Upper lobe of left lung (tissue), 4 donors: Measurements from ENCODE around the gene UST.
"Not testable (repeated sequence)": the region's sequence is repeated elsewhere in the genome, so short reads cannot be mapped to it uniquely, and the experiment has no call there.

Source experiments
- POLR2AphosphoS5 ChIP-seq, 2 donors: sonication (generic); formaldehyde crosslinking; IDR thresholded peaks; one replicate each; pipeline ENCODE4 v1.5.1; 2017; ENCODE audit warnings: antibody characterized with exemption in 2 of 2
- TF ChIP-seq, protein P1 (sequence below), 6 experiments: fragments of 450-650 bp in 4 of 6; fragments of 200-600 bp in 2 of 6; sonication (generic) in 2 of 6; IDR thresholded peaks; one replicate each; pipeline ENCODE4 v1.5.1; 2016 to 2019; ENCODE audit warnings: antibody characterized with exemption in 6 of 6

GRCh38 chr6:148849449-148849848 lies 102.6 kb downstream of the UST start:
- TF ChIP-seq, protein P1, sequence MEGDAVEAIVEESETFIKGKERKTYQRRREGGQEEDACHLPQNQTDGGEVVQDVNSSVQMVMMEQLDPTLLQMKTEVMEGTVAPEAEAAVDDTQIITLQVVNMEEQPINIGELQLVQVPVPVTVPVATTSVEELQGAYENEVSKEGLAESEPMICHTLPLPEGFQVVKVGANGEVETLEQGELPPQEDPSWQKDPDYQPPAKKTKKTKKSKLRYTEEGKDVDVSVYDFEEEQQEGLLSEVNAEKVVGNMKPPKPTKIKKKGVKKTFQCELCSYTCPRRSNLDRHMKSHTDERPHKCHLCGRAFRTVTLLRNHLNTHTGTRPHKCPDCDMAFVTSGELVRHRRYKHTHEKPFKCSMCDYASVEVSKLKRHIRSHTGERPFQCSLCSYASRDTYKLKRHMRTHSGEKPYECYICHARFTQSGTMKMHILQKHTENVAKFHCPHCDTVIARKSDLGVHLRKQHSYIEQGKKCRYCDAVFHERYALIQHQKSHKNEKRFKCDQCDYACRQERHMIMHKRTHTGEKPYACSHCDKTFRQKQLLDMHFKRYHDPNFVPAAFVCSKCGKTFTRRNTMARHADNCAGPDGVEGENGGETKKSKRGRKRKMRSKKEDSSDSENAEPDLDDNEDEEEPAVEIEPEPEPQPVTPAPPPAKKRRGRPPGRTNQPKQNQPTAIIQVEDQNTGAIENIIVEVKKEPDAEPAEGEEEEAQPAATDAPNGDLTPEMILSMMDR (IDR thresholded peaks at IDR 0.05): not testable (repeated sequence)
- not testable (repeated sequence) for TF ChIP-seq POLR2AphosphoS5 (IDR thresholded peaks at IDR 0.05)
